ENCODE measurements around the gene RHBDL2.

- TF ChIP-seq CTCF (IDR thresholded peaks at IDR 0.05; ENCODE audit: low read depth, low read length, poor library complexity, severe bottlenecking) (no peak), EZH2phosphoT487 (IDR thresholded peaks at IDR 0.05; ENCODE audit: borderline replicate concordance, low read length) (no peak)
Observed at GRCh38 chr1:38846210-38846609, 95.4 kb downstream of the RHBDL2 start.

All from DOHH2 (cell line).